Measurements from ENCODE around the gene LILRB2.
"Not testable (repeated sequence)": the region's sequence is repeated elsewhere in the genome, so short reads cannot be mapped to it uniquely, and the experiment has no call there.

LILRB2 gene

DNA sequence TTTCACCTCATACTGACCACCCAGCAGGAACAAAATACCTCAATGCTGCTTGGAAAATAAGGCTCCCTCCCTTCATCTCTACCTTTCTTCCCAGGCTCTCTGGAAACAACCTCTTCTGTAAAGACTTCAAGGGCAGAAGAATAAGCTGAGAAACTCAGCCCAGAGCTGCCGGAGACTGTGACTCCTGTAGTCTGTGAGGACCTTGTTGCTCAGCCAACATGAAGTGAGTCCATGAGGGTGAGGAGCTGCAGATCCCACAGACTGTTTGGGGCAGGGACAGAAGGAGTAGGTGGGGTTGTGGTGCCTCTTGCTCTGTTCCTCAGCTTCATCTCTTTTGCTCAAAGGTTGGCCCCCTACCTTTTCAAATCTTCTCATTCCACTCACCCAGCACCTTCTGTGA is 24.2 kb upstream of the LILRB2 start:
- DNase-seq (ENCODE audit: low spot score): no peak

DNA sequence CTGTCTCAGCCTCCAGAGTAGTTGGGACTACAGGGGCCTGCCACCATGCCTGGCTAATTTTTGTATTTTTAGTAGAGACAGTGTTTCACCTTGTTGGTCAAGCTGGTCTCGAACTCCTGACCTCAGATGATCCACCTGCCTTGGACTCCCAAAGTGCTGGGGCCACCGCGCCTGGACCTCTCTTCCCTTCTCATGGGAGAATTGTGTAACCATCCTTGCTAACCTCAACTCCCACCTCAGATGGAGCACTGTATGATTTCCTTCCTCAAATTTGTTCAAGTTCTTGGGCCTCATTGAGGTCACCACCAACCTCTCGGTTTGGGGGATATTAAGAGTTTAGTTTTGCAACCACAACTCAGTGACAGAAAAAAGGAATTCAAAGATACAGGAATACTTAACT is 21.3 kb upstream of the LILRB2 start:
- no peak for DNase-seq (ENCODE audit: low spot score)

DNA sequence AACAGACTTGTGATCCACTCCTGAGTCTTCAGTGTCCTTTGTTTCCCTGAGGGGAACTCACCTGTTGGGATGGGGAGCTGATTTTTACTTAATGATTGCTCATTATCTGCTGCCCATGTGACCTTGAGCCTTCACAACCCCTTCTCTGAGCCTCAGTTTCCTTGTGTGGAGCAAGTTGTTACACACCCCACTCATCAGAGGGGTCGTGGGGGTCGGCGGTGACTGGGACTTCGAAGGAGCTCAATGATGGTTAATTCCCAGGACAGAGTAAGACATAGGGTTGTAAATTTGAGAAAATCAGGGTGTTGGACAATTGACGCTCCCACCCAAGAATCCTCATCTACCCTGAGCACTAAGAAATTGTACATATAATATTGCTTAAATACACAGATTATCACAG is 18.6 kb upstream of the LILRB2 start:
- no peak for DNase-seq (ENCODE audit: low spot score)

DNA sequence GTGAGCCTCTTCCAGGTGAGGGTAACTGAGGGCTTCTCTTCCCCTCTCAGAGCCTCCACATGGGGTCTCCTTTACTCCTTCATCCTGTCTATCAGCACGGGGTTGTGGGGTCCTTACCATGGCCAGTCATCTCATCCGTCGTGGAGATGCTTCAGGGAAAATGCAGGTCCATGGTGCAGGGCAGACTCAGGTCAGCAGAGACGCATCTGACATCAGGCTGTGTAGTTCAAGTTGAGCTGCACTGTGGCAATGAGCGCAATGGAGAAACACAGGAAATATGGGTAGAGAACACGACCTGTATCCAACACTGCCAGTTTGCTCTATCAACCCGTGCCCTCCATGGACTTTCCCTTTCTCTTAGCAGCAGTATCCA is 18.2 kb upstream of the LILRB2 start:
- DNase-seq (ENCODE audit: low spot score): no peak

DNA sequence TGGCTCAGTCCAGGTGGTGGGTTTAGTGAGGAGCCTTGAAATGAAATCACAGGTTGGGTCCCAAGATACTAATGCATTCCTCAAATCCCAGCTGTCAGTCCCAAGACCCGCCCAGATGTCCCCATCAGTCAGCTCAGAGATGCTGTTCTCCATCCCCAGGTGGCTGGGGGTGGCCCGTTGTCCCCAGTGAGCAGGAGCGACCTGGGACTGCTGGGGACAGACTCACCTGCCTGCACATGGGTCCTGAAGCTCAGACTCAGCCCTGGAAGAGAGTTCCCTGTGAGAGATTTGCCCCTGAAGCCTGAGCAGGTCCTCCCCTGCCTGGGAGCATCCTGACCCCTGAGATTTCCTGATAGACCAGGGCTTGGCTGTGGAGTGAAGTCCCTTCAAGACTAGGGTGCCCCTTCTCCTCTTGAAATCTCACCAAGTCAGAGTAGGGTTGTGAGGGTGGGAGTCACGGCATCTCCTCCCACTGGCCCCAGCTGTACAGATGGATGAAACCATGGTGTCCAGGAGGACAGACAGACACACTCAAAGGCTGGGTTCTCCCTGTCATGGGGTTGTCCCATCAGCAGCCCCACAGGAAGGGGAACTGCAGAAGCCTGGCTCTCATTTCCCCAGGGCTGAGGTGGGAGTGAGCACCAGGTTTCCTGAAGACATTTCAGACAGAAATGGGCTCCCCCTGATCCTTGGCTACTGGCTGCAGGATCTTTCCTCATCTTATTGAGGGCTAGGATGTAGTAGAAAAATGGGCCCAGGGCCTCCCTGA is 17.6 kb upstream of the LILRB2 start:
- DNase-seq (ENCODE audit: low spot score): no peak

DNA sequence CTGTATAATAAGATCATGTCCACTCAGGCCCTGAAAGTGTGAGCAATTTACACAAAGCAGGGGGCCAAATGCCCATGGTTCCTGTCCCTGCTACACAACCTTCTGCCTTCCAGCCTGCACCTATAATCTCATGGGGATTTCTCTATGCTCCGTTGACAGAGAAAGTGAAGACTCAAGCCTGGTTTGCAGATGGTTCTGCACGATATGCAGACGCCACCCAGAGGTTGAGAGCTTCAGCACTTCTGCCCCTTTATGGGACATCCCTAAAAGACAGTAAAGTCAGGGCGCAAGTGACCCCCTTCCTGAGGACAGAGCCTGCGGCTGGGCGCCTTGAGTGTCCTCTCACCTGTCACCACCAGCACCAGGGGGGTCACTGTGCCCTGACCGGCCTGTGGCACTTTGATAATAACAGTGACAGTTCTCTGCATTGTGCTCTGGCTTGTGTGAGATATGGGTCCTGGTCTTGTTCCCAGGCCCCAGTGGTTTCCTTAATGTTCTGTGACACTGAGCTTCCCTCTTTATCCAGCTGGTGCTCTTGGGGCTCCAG is 16.9 kb upstream of the LILRB2 start:
- DNase-seq (ENCODE audit: low spot score): no peak

DNA sequence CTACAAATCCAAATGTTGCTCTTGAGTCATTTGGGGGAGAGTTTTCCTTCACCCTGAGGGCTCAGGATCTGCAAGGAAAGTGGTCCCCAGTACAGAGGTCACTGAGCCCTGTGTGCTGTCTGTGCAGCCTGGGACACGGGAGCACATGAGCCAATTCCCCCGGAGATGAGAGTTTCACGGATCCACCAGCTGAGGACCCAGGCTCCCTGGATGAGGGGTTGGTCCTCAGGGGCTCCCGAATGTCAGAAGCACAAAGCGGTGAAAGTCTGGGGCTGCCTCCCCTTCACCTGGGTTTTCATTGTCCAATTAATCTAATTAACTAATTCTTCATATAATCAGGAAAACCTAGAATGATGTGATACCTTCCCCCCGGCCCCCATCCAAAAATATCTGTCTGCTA is 13.6 kb upstream of the LILRB2 start:
- DNase-seq (ENCODE audit: low spot score): no peak

DNA sequence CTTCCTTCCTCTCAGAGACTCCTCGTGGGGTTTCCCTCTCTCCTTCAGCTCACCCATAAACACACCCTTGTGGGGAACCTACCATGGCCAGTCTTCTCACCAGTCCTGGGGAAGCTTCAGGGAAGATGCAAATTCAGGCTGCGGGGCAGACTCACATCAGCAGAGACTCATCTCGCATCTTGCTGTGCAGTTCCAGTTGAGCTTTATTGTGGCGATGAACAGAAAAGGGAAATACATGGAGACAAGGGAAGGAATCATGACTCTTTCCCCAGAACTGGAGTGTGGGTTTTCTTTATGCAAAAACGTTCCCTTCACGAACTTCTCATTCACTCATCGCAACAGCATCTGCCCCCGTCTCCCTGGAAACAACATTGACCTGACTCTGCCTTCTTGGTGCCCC is 8.2 kb upstream of the LILRB2 start:
- DNase-seq (ENCODE audit: low spot score): not testable (repeated sequence)

DNA sequence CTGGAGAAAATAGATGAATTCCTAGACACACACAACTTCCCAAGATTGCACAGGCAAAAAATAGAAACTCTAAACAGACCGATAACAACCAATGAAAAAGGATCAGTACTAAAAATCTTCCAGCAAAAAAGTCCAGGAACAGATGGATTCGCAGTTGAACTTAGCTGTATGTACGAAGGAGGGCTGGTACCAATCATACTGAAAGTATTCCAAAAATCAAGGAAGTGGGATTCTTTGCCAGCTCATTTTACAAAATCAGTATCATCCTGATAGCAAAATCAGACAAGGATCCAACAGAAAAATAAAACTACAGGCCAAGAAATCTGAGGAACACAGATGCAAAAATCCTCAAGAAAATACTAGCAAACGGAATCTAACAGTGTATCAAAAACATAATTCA is 6.5 kb upstream of the LILRB2 start:
- no peak for DNase-seq (ENCODE audit: low spot score)

DNA sequence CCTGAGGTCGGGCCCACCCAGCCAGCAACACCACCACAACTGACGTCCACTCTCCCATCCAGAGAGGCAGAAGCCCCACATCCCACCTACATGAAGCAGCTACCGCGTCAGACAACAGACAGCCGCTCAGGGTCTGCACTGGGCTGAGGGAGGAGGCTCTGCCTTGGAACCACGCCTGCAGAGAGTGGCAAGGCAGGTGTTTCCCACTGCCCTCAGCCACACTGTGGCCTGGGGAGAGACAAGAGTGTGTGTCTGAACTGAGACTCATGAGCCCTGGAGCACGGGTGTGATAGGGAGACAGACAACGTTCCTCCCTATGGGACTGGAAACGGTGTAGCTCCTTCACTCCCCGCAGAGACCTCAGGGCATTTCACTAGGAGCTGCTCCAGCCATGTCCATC is 5.4 kb upstream of the LILRB2 start:
- DNase-seq (ENCODE audit: low spot score): not testable (repeated sequence)

DNA sequence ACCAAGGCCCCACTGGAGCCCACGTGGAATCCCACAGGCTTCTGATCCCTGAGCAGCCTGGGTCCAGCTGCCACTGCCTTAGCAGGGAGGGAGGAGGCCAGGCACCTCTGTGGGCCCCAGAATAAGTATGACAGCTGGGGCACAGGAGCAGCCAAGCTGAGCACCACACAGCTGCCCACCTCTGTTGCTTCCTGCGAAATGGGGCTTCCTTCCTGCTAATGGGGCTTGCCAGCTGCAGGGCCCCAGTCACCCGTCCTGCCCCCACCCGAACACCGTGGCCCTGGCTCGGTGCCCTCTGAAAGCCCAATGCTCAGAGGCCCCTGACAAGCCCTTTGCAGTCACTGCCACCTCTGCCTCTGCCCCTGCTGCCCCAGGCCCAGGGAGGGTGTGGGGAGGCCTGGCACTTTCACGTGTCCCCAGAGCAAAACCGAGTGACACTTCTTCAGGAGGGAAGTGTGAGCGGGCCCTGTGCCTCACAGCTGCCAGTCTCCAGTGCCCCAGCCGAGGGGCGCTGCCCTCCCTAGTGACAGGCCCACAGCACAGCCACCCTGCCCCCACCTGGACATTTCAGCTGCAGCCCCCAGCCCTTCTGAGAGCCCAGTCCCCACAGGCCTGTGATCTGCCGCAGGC is 4.6 kb upstream of the LILRB2 start:
- DNase-seq (ENCODE audit: low spot score): not testable (repeated sequence)

DNA sequence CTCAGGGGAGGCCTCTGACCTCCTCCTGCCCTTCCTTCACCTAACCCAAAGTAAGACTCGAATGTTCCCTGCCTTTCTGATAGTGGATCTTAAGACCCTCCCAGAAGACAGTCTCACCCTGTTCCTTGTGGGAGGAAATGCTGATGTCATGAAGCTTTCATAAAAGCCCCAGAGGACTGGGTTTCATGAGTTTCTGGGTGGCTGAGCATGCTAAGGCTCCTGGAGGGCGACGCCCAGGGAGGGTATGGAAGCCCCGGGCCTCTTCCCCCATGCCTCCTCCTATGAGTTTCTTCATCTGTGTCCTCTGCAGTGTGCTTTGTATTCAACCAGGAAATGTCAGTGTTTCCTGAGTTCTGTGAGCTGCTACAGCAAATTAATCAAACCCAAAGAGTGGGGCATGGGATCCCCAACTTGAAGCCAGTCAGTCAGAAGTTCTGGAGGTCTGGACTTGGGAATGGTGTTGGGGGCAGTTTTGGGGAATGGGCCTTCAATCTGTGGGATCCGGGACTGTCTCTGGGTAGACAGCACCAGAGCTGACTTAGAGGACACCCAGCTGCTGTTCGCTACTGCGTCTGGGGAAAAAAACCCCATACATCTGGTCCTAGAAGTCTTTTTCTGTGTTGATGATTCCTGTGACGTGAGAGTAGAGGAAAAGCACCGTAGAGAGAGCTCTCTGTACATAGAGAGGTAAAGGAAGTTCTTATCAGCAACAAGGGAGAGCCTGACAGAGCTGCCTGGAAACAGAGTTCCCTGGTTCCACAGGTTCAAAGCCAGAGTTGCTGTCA is 2.0 kb upstream of the LILRB2 start:
- no peak for DNase-seq (ENCODE audit: low spot score)

DNA sequence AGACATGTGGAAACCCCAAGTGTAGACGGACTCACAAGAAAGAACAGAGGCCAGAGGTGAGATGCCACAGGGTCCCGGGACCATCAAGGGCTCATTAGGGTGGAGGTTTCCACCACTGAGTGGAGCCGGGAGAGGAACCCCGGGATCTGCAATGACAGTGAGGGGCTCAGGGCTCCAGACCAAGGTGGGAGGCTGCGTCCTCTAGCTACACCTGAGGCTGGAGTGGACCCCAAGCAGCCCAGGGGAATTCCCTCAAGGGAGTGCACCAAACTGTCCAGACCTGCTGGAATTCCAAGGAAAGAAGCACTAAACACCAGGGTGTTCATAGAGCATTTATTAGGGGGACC is 792 bp upstream of the LILRB2 start:
- not testable (repeated sequence) for DNase-seq (ENCODE audit: low spot score)

DNA sequence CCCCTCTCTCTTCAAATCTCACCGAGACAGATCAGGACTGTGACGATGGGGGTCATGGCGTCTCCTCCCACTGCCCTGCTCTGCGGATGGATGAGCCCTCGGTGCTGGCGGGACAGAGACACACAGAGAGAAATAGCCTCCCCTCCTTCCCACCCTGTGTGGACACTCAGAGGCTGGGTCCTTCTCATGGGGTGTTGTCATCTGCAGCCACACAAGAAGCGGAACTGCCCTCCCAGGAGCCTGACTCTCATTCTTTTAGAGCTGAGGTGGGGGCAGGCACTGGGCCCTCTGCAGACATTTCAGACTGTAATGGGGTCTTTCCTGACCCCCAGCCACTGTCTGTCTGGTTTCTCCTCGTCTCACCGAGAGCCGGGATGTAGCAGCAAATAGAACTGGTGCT is 469 bp downstream of the LILRB2 start:
- not testable (repeated sequence) for DNase-seq (ENCODE audit: low spot score)

DNA sequence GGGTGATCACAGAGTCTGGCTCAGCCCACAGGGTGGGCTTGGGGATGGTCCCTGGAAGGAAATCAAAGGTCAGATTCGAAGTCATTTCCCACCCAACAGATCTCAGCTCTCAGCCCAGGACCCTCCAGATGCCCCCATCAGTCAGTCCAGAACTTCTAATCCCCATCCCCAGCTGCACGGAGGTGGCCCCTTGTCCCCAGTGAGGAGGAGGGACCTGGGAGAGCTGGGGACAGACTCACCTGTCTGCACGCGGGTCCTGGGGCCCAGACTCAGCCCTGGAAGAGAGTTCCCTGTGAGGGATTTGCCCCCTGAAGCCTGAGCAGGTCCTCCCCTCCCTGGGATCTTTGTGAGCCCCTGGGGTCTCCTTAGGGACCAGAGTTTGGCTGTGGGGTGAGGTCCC is 885 bp downstream of the LILRB2 start:
- DNase-seq (ENCODE audit: low spot score): not testable (repeated sequence)

DNA sequence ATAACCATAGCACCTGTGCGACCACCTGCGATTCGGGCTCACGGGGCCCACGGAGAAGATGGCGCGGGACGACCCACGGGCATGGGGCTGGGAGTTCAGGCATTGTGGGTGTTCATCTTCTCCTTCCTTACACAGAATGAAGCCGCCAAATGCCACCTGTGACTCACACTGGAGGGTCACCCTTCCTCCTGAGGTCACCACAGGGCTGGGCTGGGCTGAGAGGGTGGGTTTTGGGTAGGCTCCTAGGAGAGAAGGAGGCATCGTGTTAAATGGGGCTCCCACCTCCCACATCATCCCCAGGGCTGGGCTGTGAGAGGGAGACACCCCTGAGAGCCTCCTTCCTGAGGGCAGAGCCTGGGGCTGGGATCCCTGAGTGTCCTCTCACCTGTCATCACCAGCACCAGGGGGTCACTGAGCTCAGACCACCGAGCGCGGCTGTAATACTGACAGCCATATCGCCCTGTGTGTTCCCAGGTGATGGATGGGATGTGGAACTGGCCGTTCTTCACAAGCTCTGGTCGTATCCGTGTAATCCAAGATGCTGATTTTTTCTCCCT is 1.4 kb downstream of the LILRB2 start:
- no peak for DNase-seq (ENCODE audit: low spot score)

DNA sequence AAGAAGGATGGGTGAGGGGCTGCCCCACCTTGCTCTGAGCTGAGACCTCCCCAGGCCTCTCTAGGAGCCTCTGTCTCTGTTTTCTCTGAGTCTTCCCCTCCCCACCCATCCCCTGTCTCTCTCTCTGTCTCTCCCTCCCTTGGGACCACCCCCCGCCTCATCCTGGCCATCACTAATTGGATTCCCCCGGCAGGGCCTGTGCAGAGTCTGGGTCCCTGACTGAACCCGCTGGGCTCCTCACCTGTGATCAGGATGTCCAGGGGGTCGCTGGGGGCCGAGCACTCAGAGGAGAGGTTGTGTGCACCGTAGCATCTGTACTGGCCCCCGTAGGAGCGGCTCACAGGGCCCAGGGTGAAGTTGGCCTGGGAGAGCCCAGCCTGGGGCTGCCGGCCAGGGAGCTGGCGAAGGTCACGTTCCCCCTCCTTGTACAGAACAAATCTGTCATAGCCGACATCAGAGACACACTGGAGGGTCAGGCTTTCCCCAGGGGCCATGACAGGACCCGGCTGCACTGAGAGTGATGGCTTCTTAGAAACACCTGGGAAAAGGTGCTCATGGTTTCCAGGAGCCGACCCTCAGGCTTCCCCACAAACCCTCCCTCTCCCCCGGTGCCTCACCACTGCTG is 2.2 kb downstream of the LILRB2 start:
- DNase-seq (ENCODE audit: low spot score): not testable (repeated sequence)

DNA sequence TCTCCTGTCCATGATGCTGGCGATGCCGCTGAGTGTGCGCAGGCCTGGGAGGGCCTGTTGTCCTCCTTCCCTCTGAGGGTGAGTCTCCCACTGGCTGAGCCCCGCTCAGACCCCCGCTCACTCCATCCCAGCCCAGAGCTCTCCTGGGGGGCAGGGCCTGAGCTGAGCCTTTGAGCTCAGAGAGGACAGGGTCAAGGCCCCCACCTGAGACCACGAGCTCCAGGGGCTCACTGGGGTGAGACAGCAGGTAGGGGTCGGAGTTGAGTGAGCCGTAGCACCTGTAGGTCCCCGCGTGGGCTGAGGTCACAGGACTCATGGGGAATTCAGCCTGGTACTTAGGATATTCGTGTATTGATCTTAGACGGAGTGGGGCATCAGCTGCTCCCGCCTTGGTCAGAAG is 2.9 kb downstream of the LILRB2 start:
- not testable (repeated sequence) for DNase-seq (ENCODE audit: low spot score)

DNA sequence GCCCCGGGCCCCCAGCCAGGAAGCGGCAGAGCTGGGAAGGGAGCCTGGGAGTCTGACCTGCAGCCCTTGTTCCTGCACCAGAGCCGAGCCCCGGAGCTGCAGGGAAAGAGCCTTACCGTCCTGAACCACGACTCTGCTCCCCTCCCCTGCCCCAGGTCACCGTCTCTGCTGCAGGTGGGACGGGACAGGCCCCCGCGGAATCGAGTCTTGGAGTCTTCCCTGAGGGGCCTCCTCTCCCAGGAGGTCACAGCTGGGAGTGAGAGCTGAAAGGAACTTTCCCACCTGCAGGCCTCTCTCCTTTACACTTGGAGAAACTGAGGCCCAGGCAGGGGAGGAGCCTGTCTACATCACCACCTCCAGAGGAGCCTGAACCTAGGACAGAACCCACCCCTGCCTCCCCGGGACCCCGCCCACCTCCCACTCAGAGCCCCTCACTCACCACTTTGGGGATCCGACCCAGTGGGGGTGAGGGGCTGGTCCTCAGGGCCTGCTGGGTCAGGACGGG is 3.7 kb downstream of the LILRB2 start:
- DNase-seq (ENCODE audit: low spot score): not testable (repeated sequence)

DNA sequence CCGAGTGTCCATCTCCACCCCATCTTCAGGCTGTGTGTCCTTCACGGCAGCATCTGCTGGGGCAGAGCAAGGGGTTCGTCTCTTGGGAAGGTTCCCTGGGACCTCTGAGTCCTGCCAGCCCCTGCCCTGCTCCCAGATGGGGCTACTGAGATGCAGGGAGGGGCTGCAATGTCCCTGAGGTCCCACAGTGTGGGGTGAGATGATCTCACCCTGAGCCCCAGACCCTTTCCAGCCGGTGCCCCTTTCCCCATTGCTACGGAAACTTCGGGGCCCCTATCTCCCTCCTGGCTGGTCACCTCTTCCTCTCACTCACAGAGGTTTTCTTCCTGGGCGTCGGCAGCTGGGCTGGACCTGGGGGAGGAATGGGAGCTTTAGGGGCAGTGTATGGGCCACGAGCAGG is 5.0 kb downstream of the LILRB2 start:
- DNase-seq (ENCODE audit: low spot score): no peak

DNA sequence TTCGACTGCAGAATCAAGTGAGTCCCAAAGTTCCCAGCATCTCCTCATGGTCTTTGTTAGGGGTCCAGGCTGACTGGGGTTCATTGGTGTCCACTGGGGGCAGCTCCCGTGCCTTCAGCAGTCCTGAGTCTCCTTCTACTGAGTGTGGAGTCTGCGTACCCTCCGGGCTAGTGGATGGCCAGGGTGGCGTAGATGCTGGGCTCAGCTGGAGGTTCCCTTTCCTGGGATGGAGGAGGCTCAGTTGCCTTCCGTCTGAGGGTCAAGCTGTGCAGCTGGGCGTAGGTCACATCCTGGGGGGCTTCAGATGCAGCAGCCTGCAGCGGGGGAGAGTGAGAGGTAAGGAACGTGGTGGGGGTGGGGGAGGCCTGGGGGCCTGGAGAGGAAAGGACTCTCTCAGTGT is 6.4 kb downstream of the LILRB2 start:
- DNase-seq (ENCODE audit: low spot score): not testable (repeated sequence)

DNA sequence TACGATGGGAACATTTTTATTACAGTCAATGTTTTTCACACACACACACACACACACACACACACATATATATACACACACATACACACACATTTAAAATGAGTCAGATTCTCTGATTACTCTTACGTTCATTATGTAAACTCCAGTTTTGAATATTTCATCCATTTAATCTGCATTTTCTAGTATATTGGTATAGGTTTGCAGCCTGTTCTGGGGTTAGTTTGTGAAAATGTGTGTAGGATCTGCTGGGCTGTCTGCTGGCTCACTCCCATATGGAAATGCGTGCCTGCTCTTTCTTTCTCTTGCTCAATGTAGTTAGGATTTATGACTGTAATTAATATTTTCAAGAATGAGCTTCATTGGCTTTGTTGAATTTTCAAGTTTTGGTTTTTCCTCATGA is 7.1 kb downstream of the LILRB2 start:
- no peak for DNase-seq (ENCODE audit: low spot score)

Data from SW480 (cell line).